Caco-2 (cell line): ENCODE data around the gene PXK. TPM values are rescaled to one million over a fixed set of nuclear protein-coding genes. Genes with fewer than 3 reads are reported as not detected.

Experiments used
- BruUV-seq: library from RNA; stranded (reverse); fragments of 400-500 nt; replicated peaks from 2 replicates; lab custom pipeline; 2021; lab: Mats Ljungman, UMichigan
- CTCF ChIA-PET: fragments of 300-600 bp; sonication (Branson Sonifier 250); formaldehyde crosslinking; loops from one replicate; lab custom pipeline; 2022; ENCODE audit warnings: antibody characterized with exemption; lab: Charles Lee
- POLR2A ChIA-PET: fragments of 300-600 bp; sonication (Branson Sonifier 250); formaldehyde crosslinking; loops from one replicate; lab custom pipeline; 2022; ENCODE audit warnings: antibody characterized with exemption; lab: Charles Lee
- DNase-seq, 2 experiments: peaks; one replicate each; pipeline versions ENCODE4 v3.0.0 to v3.0.0-alpha.2; 2020 to 2022
- H3K27me3 ChIP-seq: replicated peaks from 2 replicates; pipeline ENCODE4 v1.6.0; 2011; ENCODE audit warnings: low read length; ENCODE audit not compliant: control insufficient read depth, insufficient read depth
- H3K36me3 ChIP-seq: 2 replicates; pipeline ENCODE4 v1.5.1; 2011; ENCODE audit warnings: low read length; ENCODE audit not compliant: control insufficient read depth, insufficient read depth
- H3K4me1 ChIP-seq: fragments of 250-450 bp; sonication (Bioruptor Pico); 2 replicates; pipeline ENCODE4 v1.5.1; 2020; ENCODE audit warnings: mild to moderate bottlenecking
- H3K4me3 ChIP-seq: 2 replicates; pipeline ENCODE4 v1.5.1; 2011; ENCODE audit warnings: low read depth, mild to moderate bottlenecking, control low read depth, low read length
- H3K9me3 ChIP-seq: fragments of 250-450 bp; sonication (Bioruptor Pico); 2 replicates; pipeline ENCODE4 v1.5.1; 2020; ENCODE audit warnings: mild to moderate bottlenecking, moderate library complexity
- H3K27ac Mint-ChIP-seq: one replicate; pipeline ENCODE4 v1.8.0; 2022; ENCODE audit warnings: mixed read lengths; ENCODE audit not compliant: unreplicated experiment
- H3K27me3 Mint-ChIP-seq: one replicate; pipeline ENCODE4 v1.8.0; 2022; ENCODE audit warnings: mixed read lengths; ENCODE audit not compliant: insufficient read depth, unreplicated experiment
- H3K36me3 Mint-ChIP-seq: one replicate; pipeline ENCODE4 v1.8.0; 2022; ENCODE audit warnings: mild to moderate bottlenecking, mixed read lengths; ENCODE audit not compliant: insufficient read depth, unreplicated experiment
- H3K4me1 Mint-ChIP-seq: one replicate; pipeline ENCODE4 v1.8.0; 2022; ENCODE audit warnings: low read depth, mixed read lengths; ENCODE audit not compliant: unreplicated experiment
- H3K4me3 Mint-ChIP-seq: one replicate; pipeline ENCODE4 v1.8.0; 2022; ENCODE audit warnings: mild to moderate bottlenecking, moderate library complexity, mixed read lengths; ENCODE audit not compliant: unreplicated experiment
- H3K9me3 Mint-ChIP-seq: one replicate; pipeline ENCODE4 v1.8.0; 2022; ENCODE audit warnings: mixed read lengths; ENCODE audit not compliant: unreplicated experiment
- intact Hi-C: fragments of 100-400 bp; cut with micrococcal nuclease; formaldehyde crosslinking; loops from one replicate; pipeline ENCODE4 v1.10.0; 2022; ENCODE audit not compliant: unreplicated experiment
- total RNA-seq: library from RNA; stranded (reverse); gene quantifications from 2 replicates; pipeline ENCODE4 v1.2.3, GENCODE V29; 2022
- TF ChIP-seq, protein P1 (sequence below), 2 experiments: fragments of 200-600 bp in 1 of 2; IDR thresholded peaks; 1 replicate in 1 of 2; 2 replicates in 1 of 2; pipeline versions ENCODE4 v1.5.1 to v1.8.0; 2011 to 2022; ENCODE audit warnings: antibody characterized with exemption in 1 of 2, control low read depth in 1 of 2, inconsistent platforms in 1 of 2, low read depth in 1 of 2, low read length in 1 of 2, mild to moderate bottlenecking in 1 of 2, moderate library complexity in 1 of 2; ENCODE audit not compliant: insufficient read depth in 1 of 2, severe bottlenecking in 1 of 2, unreplicated experiment in 1 of 2

PXK gene
- total RNA-seq, 1 experiment from 2014 or later: 9.1 TPM

- H3K4me1 ChIP-seq: no peaks in the 10 kb centered on the region
- Mint-ChIP-seq H3K4me1 (peaks cover 13% of the 10 kb centered on the region), H3K36me3 (peaks cover 5% of the 10 kb centered on the region), H3K9me3 (no peaks in the 10 kb centered on the region), H3K4me3 (peak overlapping the region; percentile 35), H3K27me3 (no peaks in the 10 kb centered on the region), H3K27ac (peak overlapping the region; percentile 77)
- H3K27me3 ChIP-seq: no peaks in the 10 kb centered on the region; the same call in 1 of the 2 replicates
- H3K36me3 ChIP-seq: no peaks in the 10 kb centered on the region
- intact Hi-C loops: no loop called here
- POLR2A ChIA-PET: no interaction called here
- no peak for DNase-seq
- no peaks in the 10 kb centered on the region for H3K9me3 ChIP-seq
- CTCF ChIA-PET: interaction anchor here (0.8 to 1.2 kb wide), 2 partner anchors 81 kb away, joined by 4 to 6 read pairs; no protein-coding TSS in a partner anchor
- BruUV-seq: TSS peak; percentile 24
- TF ChIP-seq, protein P1, sequence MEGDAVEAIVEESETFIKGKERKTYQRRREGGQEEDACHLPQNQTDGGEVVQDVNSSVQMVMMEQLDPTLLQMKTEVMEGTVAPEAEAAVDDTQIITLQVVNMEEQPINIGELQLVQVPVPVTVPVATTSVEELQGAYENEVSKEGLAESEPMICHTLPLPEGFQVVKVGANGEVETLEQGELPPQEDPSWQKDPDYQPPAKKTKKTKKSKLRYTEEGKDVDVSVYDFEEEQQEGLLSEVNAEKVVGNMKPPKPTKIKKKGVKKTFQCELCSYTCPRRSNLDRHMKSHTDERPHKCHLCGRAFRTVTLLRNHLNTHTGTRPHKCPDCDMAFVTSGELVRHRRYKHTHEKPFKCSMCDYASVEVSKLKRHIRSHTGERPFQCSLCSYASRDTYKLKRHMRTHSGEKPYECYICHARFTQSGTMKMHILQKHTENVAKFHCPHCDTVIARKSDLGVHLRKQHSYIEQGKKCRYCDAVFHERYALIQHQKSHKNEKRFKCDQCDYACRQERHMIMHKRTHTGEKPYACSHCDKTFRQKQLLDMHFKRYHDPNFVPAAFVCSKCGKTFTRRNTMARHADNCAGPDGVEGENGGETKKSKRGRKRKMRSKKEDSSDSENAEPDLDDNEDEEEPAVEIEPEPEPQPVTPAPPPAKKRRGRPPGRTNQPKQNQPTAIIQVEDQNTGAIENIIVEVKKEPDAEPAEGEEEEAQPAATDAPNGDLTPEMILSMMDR (IDR thresholded peaks at IDR 0.05; ENCODE audit: insufficient read depth in 1 of 2, low read depth in 1 of 2, low read length in 1 of 2, severe bottlenecking in 1 of 2, unreplicated experiment in 1 of 2): no peak
- no peak overlapping the region for H3K4me3 ChIP-seq
These were observed 1.8 kb downstream of the PXK start for GRCh38 chr3:58334506-58334884.

- CTCF ChIA-PET: interaction anchor here (1.0 to 1.2 kb wide), 2 partner anchors 80 to 270 kb away, joined by 3 to 4 read pairs; no protein-coding TSS in a partner anchor
- Mint-ChIP-seq H3K27me3 (no peaks in the 10 kb centered on the region), H3K4me3 (no peak overlapping the region), H3K4me1 (peaks cover 13% of the 10 kb centered on the region), H3K9me3 (no peaks in the 10 kb centered on the region), H3K27ac (peak overlapping the region; percentile 77), H3K36me3 (peaks cover 5% of the 10 kb centered on the region)
- H3K36me3 ChIP-seq: no peaks in the 10 kb centered on the region
- DNase-seq: no peak
- H3K27me3 ChIP-seq: no peaks in the 10 kb centered on the region; the same call in 1 of the 2 replicates
- intact Hi-C loops: no loop called here
- H3K9me3 ChIP-seq: no peaks in the 10 kb centered on the region
- no peaks in the 10 kb centered on the region for H3K4me1 ChIP-seq
- no TSS peak for BruUV-seq
- TF ChIP-seq, protein P1 (IDR thresholded peaks at IDR 0.05; ENCODE audit: insufficient read depth in 1 of 2, low read depth in 1 of 2, low read length in 1 of 2, severe bottlenecking in 1 of 2, unreplicated experiment in 1 of 2): no peak
- POLR2A ChIA-PET: interaction anchor here (0.5 kb wide), 1 partner anchor 10 kb away, joined by 3 read pairs; no protein-coding TSS in a partner anchor
- H3K4me3 ChIP-seq: no peak overlapping the region
These were observed 2.9 kb downstream of the PXK start for GRCh38 chr3:58335652-58335947.

- H3K4me1 Mint-ChIP-seq: peaks cover 13% of the 10 kb centered on the region
- no peak overlapping the region for H3K4me3 Mint-ChIP-seq
- no peaks in the 10 kb centered on the region for H3K9me3 Mint-ChIP-seq
- BruUV-seq: no TSS peak
- no peak overlapping the region for H3K4me3 ChIP-seq
- H3K27me3 Mint-ChIP-seq: no peaks in the 10 kb centered on the region
- peaks cover 5% of the 10 kb centered on the region for H3K36me3 Mint-ChIP-seq
- POLR2A ChIA-PET: no interaction called here
- H3K27ac Mint-ChIP-seq: no peak overlapping the region
- DNase-seq: no peak
- TF ChIP-seq, protein P1 (IDR thresholded peaks at IDR 0.05; ENCODE audit: insufficient read depth in 1 of 2, low read depth in 1 of 2, low read length in 1 of 2, severe bottlenecking in 1 of 2, unreplicated experiment in 1 of 2): no peak
- no peaks in the 10 kb centered on the region for H3K4me1 ChIP-seq
- CTCF ChIA-PET: interaction anchor here (0.6 to 1.0 kb wide), 2 partner anchors 25 to 270 kb away, joined by 3 to 4 read pairs; no protein-coding TSS in a partner anchor
- intact Hi-C loops: no loop called here
- no peaks in the 10 kb centered on the region for H3K36me3 ChIP-seq
- no peaks in the 10 kb centered on the region for H3K9me3 ChIP-seq
- no peaks in the 10 kb centered on the region; the same call in 1 of the 2 replicates for H3K27me3 ChIP-seq
These were observed 3.6 kb downstream of the PXK start for GRCh38 chr3:58336135-58336882.
